Endothelial cell of umbilical vein (primary cell): ENCODE data around the gene AGBL4.

ENCODE experiments used
- EZH2 ChIP-seq: IDR thresholded peaks from 2 replicates; pipeline ENCODE4 v1.6.1; 2012; ENCODE audit warnings: borderline replicate concordance, low read depth, mild to moderate bottlenecking, moderate library complexity, low read length, inconsistent platforms; ENCODE audit not compliant: severe bottlenecking
- FOS ChIP-seq: IDR thresholded peaks from 2 replicates; pipeline ENCODE4 v1.6.1; 2011; ENCODE audit warnings: mild to moderate bottlenecking, low read length, moderate library complexity, borderline replicate concordance; ENCODE audit not compliant: insufficient read depth
- MYC ChIP-seq: IDR thresholded peaks from one replicate; pipeline ENCODE4 v1.6.1; 2011; ENCODE audit warnings: mild to moderate bottlenecking, low read depth, low read length
- POLR2A ChIP-seq: IDR thresholded peaks from 2 replicates; pipeline ENCODE4 v1.6.1; 2012; ENCODE audit warnings: low read depth, mild to moderate bottlenecking, control low read depth, low read length
- POLR2AphosphoS5 ChIP-seq: IDR thresholded peaks from 2 replicates; pipeline ENCODE4 v1.6.1; 2012; ENCODE audit warnings: low read depth, mild to moderate bottlenecking, control low read depth, low read length, moderate library complexity; ENCODE audit not compliant: insufficient read depth
- TF ChIP-seq, protein P1 (sequence below), 2 donors: IDR thresholded peaks; 1 replicate in 1 of 2; 2 replicates in 1 of 2; pipeline ENCODE4 v1.5.1; 2011; ENCODE audit warnings: low read length in 2 of 2, mild to moderate bottlenecking in 2 of 2, moderate library complexity in 2 of 2, control low read depth in 1 of 2, inconsistent platforms in 1 of 2, low read depth in 1 of 2; ENCODE audit not compliant: insufficient read depth in 1 of 2; ENCODE audit errors: extremely low read depth in 1 of 2
- TF ChIP-seq, protein P2 (sequence below): IDR thresholded peaks from 2 replicates; pipeline ENCODE4 v1.6.1; 2011; ENCODE audit not compliant: insufficient read depth, insufficient read length

DNA sequence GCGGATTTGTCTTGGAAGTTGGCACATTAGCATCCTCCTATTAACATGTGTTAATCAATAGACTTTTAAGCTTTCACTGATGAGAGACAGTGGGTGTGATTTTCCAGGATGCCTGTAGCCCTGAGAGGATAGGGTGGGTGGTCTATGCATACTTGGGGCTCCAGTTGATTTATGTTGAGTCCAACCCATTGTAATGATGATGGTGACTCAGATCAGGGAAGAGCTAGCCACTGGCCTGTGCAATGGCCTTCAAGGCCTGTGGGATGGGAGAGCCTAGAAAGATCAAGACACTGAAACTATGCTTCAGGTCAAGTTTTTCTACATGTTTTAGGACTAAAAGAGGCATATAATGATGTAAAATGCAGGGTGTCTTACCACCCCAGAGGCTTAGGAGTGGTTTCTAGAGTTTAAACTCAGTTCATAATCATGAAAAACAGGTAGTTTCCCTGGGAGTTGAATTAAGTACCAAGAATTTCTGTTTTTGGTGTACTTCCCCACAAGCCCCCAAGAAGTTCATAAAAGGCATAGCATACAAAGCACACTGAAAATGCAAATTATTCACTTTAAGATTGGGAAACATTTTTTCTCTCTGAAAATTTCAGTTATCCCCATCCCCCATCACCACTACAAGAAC lies 1267.0 kb downstream of the AGBL4 start:
- TF ChIP-seq, protein P1, sequence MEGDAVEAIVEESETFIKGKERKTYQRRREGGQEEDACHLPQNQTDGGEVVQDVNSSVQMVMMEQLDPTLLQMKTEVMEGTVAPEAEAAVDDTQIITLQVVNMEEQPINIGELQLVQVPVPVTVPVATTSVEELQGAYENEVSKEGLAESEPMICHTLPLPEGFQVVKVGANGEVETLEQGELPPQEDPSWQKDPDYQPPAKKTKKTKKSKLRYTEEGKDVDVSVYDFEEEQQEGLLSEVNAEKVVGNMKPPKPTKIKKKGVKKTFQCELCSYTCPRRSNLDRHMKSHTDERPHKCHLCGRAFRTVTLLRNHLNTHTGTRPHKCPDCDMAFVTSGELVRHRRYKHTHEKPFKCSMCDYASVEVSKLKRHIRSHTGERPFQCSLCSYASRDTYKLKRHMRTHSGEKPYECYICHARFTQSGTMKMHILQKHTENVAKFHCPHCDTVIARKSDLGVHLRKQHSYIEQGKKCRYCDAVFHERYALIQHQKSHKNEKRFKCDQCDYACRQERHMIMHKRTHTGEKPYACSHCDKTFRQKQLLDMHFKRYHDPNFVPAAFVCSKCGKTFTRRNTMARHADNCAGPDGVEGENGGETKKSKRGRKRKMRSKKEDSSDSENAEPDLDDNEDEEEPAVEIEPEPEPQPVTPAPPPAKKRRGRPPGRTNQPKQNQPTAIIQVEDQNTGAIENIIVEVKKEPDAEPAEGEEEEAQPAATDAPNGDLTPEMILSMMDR (IDR thresholded peaks at IDR 0.05; ENCODE audit: extremely low read depth in 1 of 2, insufficient read depth in 1 of 2, low read depth in 1 of 2, low read length in 2 of 2), result no peak
- TF ChIP-seq EZH2, result no peak
- TF ChIP-seq POLR2A, result no peak
- TF ChIP-seq MYC, result no peak
- no peak for TF ChIP-seq POLR2AphosphoS5
- no peak for TF ChIP-seq FOS
- TF ChIP-seq, protein P2, sequence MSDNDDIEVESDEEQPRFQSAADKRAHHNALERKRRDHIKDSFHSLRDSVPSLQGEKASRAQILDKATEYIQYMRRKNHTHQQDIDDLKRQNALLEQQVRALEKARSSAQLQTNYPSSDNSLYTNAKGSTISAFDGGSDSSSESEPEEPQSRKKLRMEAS, result no peak
